Thyroid gland (tissue), 4 donors: ENCODE measurements around the gene ARRDC1.
"Not testable (repeated sequence)": the region's sequence is repeated elsewhere in the genome, so short reads cannot be mapped to it uniquely, and the experiment has no call there.

Source experiments
- POLR2A ChIP-seq, 2 donors: fragments of 450-650 bp; IDR thresholded peaks; one replicate each; pipeline ENCODE4 v1.6.1; 2017; ENCODE audit warnings: antibody characterized with exemption in 2 of 2, mild to moderate bottlenecking in 2 of 2, moderate library complexity in 1 of 2
- TF ChIP-seq, protein P1 (sequence below), 6 experiments: fragments of 200-600 bp in 3 of 6; fragments of 450-650 bp in 3 of 6; sonication (generic) in 3 of 6; IDR thresholded peaks; one replicate each; pipeline ENCODE4 v1.5.1; 2016 to 2019; ENCODE audit warnings: antibody characterized with exemption in 6 of 6, mild to moderate bottlenecking in 2 of 6, inconsistent platforms in 1 of 6, moderate library complexity in 1 of 6

- TF ChIP-seq, protein P1, sequence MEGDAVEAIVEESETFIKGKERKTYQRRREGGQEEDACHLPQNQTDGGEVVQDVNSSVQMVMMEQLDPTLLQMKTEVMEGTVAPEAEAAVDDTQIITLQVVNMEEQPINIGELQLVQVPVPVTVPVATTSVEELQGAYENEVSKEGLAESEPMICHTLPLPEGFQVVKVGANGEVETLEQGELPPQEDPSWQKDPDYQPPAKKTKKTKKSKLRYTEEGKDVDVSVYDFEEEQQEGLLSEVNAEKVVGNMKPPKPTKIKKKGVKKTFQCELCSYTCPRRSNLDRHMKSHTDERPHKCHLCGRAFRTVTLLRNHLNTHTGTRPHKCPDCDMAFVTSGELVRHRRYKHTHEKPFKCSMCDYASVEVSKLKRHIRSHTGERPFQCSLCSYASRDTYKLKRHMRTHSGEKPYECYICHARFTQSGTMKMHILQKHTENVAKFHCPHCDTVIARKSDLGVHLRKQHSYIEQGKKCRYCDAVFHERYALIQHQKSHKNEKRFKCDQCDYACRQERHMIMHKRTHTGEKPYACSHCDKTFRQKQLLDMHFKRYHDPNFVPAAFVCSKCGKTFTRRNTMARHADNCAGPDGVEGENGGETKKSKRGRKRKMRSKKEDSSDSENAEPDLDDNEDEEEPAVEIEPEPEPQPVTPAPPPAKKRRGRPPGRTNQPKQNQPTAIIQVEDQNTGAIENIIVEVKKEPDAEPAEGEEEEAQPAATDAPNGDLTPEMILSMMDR (IDR thresholded peaks at IDR 0.05), result not testable (repeated sequence)
- TF ChIP-seq POLR2A (IDR thresholded peaks at IDR 0.05), result not testable (repeated sequence)
Observed at GRCh38 chr9:137568445-137568844, 37.0 kb upstream of the ARRDC1 start.
